ENCODE results near the gene OASL.

Gene OASL

GRCh38 chr12:121010860-121011259, 28.2 kb downstream of the OASL start:
- DNase-seq (ENCODE audit: extremely low spot score) = no peak
- ChIA-PET POLR2A (interaction anchor here (1.2 kb wide), 1 partner anchor 431 kb away, joined by 3 read pairs; no protein-coding TSS in a partner anchor), CTCF (interaction anchor here (0.7 kb wide), 1 partner anchor 431 kb away, joined by 3 read pairs; no protein-coding TSS in a partner anchor)
- TF ChIP-seq TARDBP (IDR thresholded peaks at IDR 0.05) = no peak
- TF ChIP-seq LEF1 (IDR thresholded peaks at IDR 0.05; ENCODE audit: borderline replicate concordance) = no peak
- no peak for TF ChIP-seq ZNF384 (IDR thresholded peaks at IDR 0.05)

GRCh38 chr12:121009741-121010140, 29.3 kb downstream of the OASL start:
- CTCF ChIA-PET = no interaction called here
- DNase-seq (ENCODE audit: extremely low spot score) = peak; percentile 30
- TF ChIP-seq FOXM1 (IDR thresholded peaks at IDR 0.05; ENCODE audit: borderline replicate concordance) (no peak), ELF4 (IDR thresholded peaks at IDR 0.05) (no peak), ZNF384 (IDR thresholded peaks at IDR 0.05) (no peak), TARDBP (IDR thresholded peaks at IDR 0.05) (no peak), L3MBTL2 (conservative IDR thresholded peaks at IDR 0.05) (no peak), SP1 (IDR thresholded peaks at IDR 0.05) (no peak), CTBP1 (IDR thresholded peaks at IDR 0.05; ENCODE audit: borderline replicate concordance) (no peak), FOXA1 (IDR thresholded peaks at IDR 0.05) (no peak), LEF1 (IDR thresholded peaks at IDR 0.05; ENCODE audit: borderline replicate concordance) (no peak), BHLHE40 (IDR thresholded peaks at IDR 0.05; ENCODE audit: borderline replicate concordance) (no peak), HDGF (IDR thresholded peaks at IDR 0.05; ENCODE audit: borderline replicate concordance) (no peak), ARNT (IDR thresholded peaks at IDR 0.05) (no peak), PKNOX1 (IDR thresholded peaks at IDR 0.05) (no peak), NFRKB (IDR thresholded peaks at IDR 0.05) (no peak), SUZ12 (IDR thresholded peaks at IDR 0.05) (no peak), FOXK2 (IDR thresholded peaks at IDR 0.05) (no peak)
- POLR2A ChIA-PET = interaction anchor here (1.2 kb wide), 1 partner anchor 430 kb away, joined by 3 read pairs; no protein-coding TSS in a partner anchor

GRCh38 chr12:121008347-121009098, 30.5 kb downstream of the OASL start:
- CTCF ChIA-PET = interaction anchor here (0.6 kb wide), 1 partner anchor 101 kb away, joined by 4 read pairs; no protein-coding TSS in a partner anchor
- no peak for TF ChIP-seq LEF1 (IDR thresholded peaks at IDR 0.05; ENCODE audit: borderline replicate concordance)
- no peak for TF ChIP-seq FOXM1 (IDR thresholded peaks at IDR 0.05; ENCODE audit: borderline replicate concordance)
- no peak for TF ChIP-seq TARDBP (IDR thresholded peaks at IDR 0.05)
- TF ChIP-seq ZNF384 (IDR thresholded peaks at IDR 0.05) = no peak
- no peak for TF ChIP-seq BHLHE40 (IDR thresholded peaks at IDR 0.05; ENCODE audit: borderline replicate concordance)
- no peak for TF ChIP-seq CTBP1 (IDR thresholded peaks at IDR 0.05; ENCODE audit: borderline replicate concordance)
- no peak for TF ChIP-seq ARNT (IDR thresholded peaks at IDR 0.05)
- TF ChIP-seq L3MBTL2 (conservative IDR thresholded peaks at IDR 0.05) = no peak
- no peak for TF ChIP-seq FOXA1 (IDR thresholded peaks at IDR 0.05)
- TF ChIP-seq PKNOX1 (IDR thresholded peaks at IDR 0.05) = no peak
- TF ChIP-seq NFRKB (IDR thresholded peaks at IDR 0.05) = no peak
- no peak for TF ChIP-seq FOXK2 (IDR thresholded peaks at IDR 0.05)
- no peak for TF ChIP-seq ELF4 (IDR thresholded peaks at IDR 0.05)
- DNase-seq (ENCODE audit: extremely low spot score) = no peak
- POLR2A ChIA-PET = no interaction called here

- TF ChIP-seq ZNF384 (IDR thresholded peaks at IDR 0.05) = no peak
- TF ChIP-seq CTBP1 (IDR thresholded peaks at IDR 0.05; ENCODE audit: borderline replicate concordance) = no peak
- no peak for TF ChIP-seq FOXK2 (IDR thresholded peaks at IDR 0.05)
- TF ChIP-seq BHLHE40 (IDR thresholded peaks at IDR 0.05; ENCODE audit: borderline replicate concordance) = no peak
- CTCF ChIA-PET = interaction anchor here (0.6 to 1.7 kb wide), 8 partner anchors 14 to 424 kb away, joined by 3 to 7 read pairs (median 4); partner anchors contain the start of genes HNF1A and POP5
- peak; percentile 74 for DNase-seq (ENCODE audit: extremely low spot score)
- POLR2A ChIA-PET = interaction anchor here (1.0 kb wide), 2 partner anchors 8 to 12 kb away, joined by 3 read pairs; no protein-coding TSS in a partner anchor
These were observed 33.7 kb downstream of the OASL start for GRCh38 chr12:121005346-121005815.

GRCh38 chr12:121004253-121004815, 34.7 kb downstream of the OASL start:
- DNase-seq (ENCODE audit: extremely low spot score) = no peak
- ChIA-PET POLR2A (interaction anchor here (1.0 kb wide), 1 partner anchor 11 kb away, joined by 3 read pairs; no protein-coding TSS in a partner anchor), CTCF (interaction anchor here (0.6 to 1.7 kb wide), 3 partner anchors 15 to 63 kb away, joined by 3 to 7 read pairs (median 3); no protein-coding TSS in a partner anchor)
- TF ChIP-seq ZNF384 (IDR thresholded peaks at IDR 0.05) (no peak), SUZ12 (IDR thresholded peaks at IDR 0.05) (no peak), L3MBTL2 (conservative IDR thresholded peaks at IDR 0.05) (no peak), FOXK2 (IDR thresholded peaks at IDR 0.05) (no peak), ELF4 (IDR thresholded peaks at IDR 0.05) (no peak)

- no peak for TF ChIP-seq TARDBP (IDR thresholded peaks at IDR 0.05)
- TF ChIP-seq HDGF (IDR thresholded peaks at IDR 0.05; ENCODE audit: borderline replicate concordance) = no peak
- CTCF ChIA-PET = no interaction called here
- POLR2A ChIA-PET = no interaction called here
- DNase-seq (ENCODE audit: extremely low spot score) = no peak
These were observed 35.4 kb downstream of the OASL start for GRCh38 chr12:121003650-121004049.

Data from HEK293T (cell line).